ENCODE results near the gene RHBDF2. TPM values are rescaled to one million over a fixed set of nuclear protein-coding genes. Genes with fewer than 3 reads are reported as not detected.

Gene RHBDF2
- total RNA-seq, 1 experiment from 2014 or later = 19.7 TPM

GRCh38 chr17:76499267-76499667 is 2.0 kb downstream of the RHBDF2 start:
- H3K9ac ChIP-seq (ENCODE audit: extremely low read depth, insufficient read length, low read length) = no peak overlapping the region
- no CpG with 5 or more reads among the region's 5 CpGs for WGBS (ENCODE audit: extremely low coverage, insufficient read length, low lambda C conversion rate)
- TF ChIP-seq CTCF (conservative IDR thresholded peaks at IDR 0.05) = no peak
- no peak overlapping the region for H2AK5ac ChIP-seq (ENCODE audit: insufficient read length, low read length)
- H3K4ac ChIP-seq (ENCODE audit: low read depth, low read length) = no peak overlapping the region
- no peak overlapping the region for H2BK15ac ChIP-seq (ENCODE audit: low read depth, low read length)
- Mint-ChIP-seq H3K27me3 (ENCODE audit: low read depth) (peaks cover 7% of the 10 kb centered on the region), H3K9me3 (no peaks in the 10 kb centered on the region; a peak in 1 of 5 replicates), H3K4me3 (no peak overlapping the region; a peak in 1 of 5 replicates), H3K27ac (no peak overlapping the region), H3K36me3 (ENCODE audit: insufficient read depth in 1 of 3, low read depth in 3 of 3) (no peaks in the 10 kb centered on the region; a peak in 2 of 7 replicates), H3K4me1 (peaks cover 50 to 58% of the 10 kb centered on the region in 2 experiments)
- no peak overlapping the region for H3K4me2 ChIP-seq (ENCODE audit: insufficient read depth, insufficient read length, low read length)
- no peak overlapping the region for H3K18ac ChIP-seq (ENCODE audit: insufficient read length, low read depth, low read length)
- no peak overlapping the region for H3K27ac ChIP-seq (ENCODE audit: insufficient read length, low read depth, low read length)
- H2AFZ ChIP-seq (ENCODE audit: low read length) = no peak overlapping the region
- H3K79me1 ChIP-seq (ENCODE audit: insufficient read depth, low read depth, low read length, poor library complexity, severe bottlenecking) = no peaks in the 10 kb centered on the region
- peaks cover 9% of the 10 kb centered on the region for H3K23me2 ChIP-seq (ENCODE audit: insufficient read length, low read depth, low read length, poor library complexity, severe bottlenecking)
- H3K14ac ChIP-seq (ENCODE audit: insufficient read depth, low read length) = no peak overlapping the region
- H3T11ph ChIP-seq (ENCODE audit: low read length) = no peak overlapping the region
- H3K4me1 ChIP-seq (ENCODE audit: insufficient read depth, low read length) = peaks cover 3% of the 10 kb centered on the region; the same call in 1 of the 2 replicates
- no peak overlapping the region for H2BK120ac ChIP-seq (ENCODE audit: low read depth, low read length, poor library complexity, severe bottlenecking)
- DNase-seq = no peak
- no peak overlapping the region for H4K8ac ChIP-seq (replicated peaks; ENCODE audit: insufficient read length, low read depth, low read length)
- H3K79me2 ChIP-seq (ENCODE audit: insufficient read depth, low read length) = no peaks in the 10 kb centered on the region
- H4K5ac ChIP-seq (ENCODE audit: insufficient read length, low read depth, low read length) = no peak overlapping the region
- H2BK20ac ChIP-seq (ENCODE audit: low read depth, low read length, poor library complexity, severe bottlenecking) = no peak overlapping the region
- no peak overlapping the region for H3K23ac ChIP-seq (ENCODE audit: insufficient read length, low read depth, low read length)
- H3K56ac ChIP-seq (ENCODE audit: insufficient read length, low read depth, low read length) = no peak overlapping the region
- H4K20me1 ChIP-seq (ENCODE audit: control insufficient read depth, insufficient read depth, insufficient read length) = no peaks in the 10 kb centered on the region
- no peak overlapping the region for H4K91ac ChIP-seq (ENCODE audit: insufficient read length, low read depth, low read length)
- no peaks in the 10 kb centered on the region for H3K9me3 ChIP-seq (ENCODE audit: control insufficient read depth, low read depth, low read length)
- no peaks in the 10 kb centered on the region for H3K27me3 ChIP-seq (ENCODE audit: insufficient read depth, low read length)
- no peak overlapping the region for H2BK12ac ChIP-seq (ENCODE audit: insufficient read length, low read depth, low read length)
- H2BK5ac ChIP-seq (ENCODE audit: insufficient read length, low read length) = no peak overlapping the region

Data from H9 (cell line).